Neural progenitor cell (in vitro differentiated cells): ENCODE measurements around the gene KCNMA1.

ENCODE experiments used
- CTCF ChIP-seq: fragments of 200-600 bp; sonication (generic); IDR thresholded peaks from 2 replicates; pipeline ENCODE4 v1.5.1; 2017; ENCODE audit warnings: antibody characterized with exemption, mild to moderate bottlenecking
- EZH2 ChIP-seq: fragments of 200-600 bp; sonication (generic); IDR thresholded peaks from 2 replicates; pipeline ENCODE4 v1.6.1; 2017; ENCODE audit warnings: antibody characterized with exemption, mild to moderate bottlenecking, moderate library complexity

- TF ChIP-seq CTCF (no peak), EZH2 (no peak)
Observed at GRCh38 chr10:77501846-77502261, 135.8 kb downstream of the KCNMA1 start.
